Spleen (tissue), 7 donors: ENCODE results near the gene CMAS.

Experiments
- CTCF ChIP-seq, 11 experiments: fragments of 200-600 bp in 7 of 11; fragments of 450-650 bp in 4 of 11; sonication (generic) in 4 of 11; IDR thresholded peaks in 8 of 11; conservative IDR thresholded peaks in 3 of 11; 1 replicate in 7 of 11; 2 replicates in 4 of 11; pipeline versions ENCODE4 v1.4.0 to v1.8.0; 2016 to 2021; ENCODE audit warnings: antibody characterized with exemption in 11 of 11, inconsistent platforms in 4 of 11, mild to moderate bottlenecking in 1 of 11
- POLR2A ChIP-seq, 3 donors: fragments of 450-650 bp; IDR thresholded peaks; one replicate each; pipeline ENCODE4 v1.5.1; 2017; ENCODE audit warnings: antibody characterized with exemption in 3 of 3, mild to moderate bottlenecking in 1 of 3
- POLR2AphosphoS5 ChIP-seq, 3 donors: sonication (generic); formaldehyde crosslinking; IDR thresholded peaks; one replicate each; pipeline ENCODE4 v1.5.1; 2017; ENCODE audit warnings: antibody characterized with exemption in 3 of 3
- donor health status: DM: no; HTN: no; CAD: no; lungs with moderate emphysema.
- donor health status: DM: no; HTN: no; CAD: no.
- donor health status: DM: no; HTN: no; CAD: no.

GRCh38 chr12:22100958-22101748, 55.1 kb downstream of the CMAS start:
- TF ChIP-seq CTCF (IDR thresholded peaks at IDR 0.05 in 8 of 11, conservative IDR thresholded peaks at IDR 0.05 in 3 of 11) = peak in 9 of 11 experiments; percentile 6 to 59 (median 46)
- no peak for TF ChIP-seq POLR2A (IDR thresholded peaks at IDR 0.05)
- no peak for TF ChIP-seq POLR2AphosphoS5 (IDR thresholded peaks at IDR 0.05)
